Right cardiac atrium (tissue), 5 donors: ENCODE results near the gene ABI3BP. TPM values are rescaled to one million over a fixed set of nuclear protein-coding genes. Genes with fewer than 3 reads are reported as not detected.
A peak's percentile ranks its signal among the peaks of the same experiment; 100 is the strongest.

Source experiments
- ATAC-seq, 2 donors: fragments of 200-7000 bp; cut with Tn5 transposase; one replicate each; pipeline versions ENCODE4 v1.8.0 to v1.9.1; 2020; ENCODE audit warnings: moderate library complexity in 2 of 2, mild to moderate bottlenecking in 1 of 2
- DNase-seq, 3 donors: peaks; one replicate each; pipeline ENCODE4 v3.0.0-alpha.2; 2020
- H3K27ac ChIP-seq: one replicate; pipeline ENCODE4 v1.5.1; 2013; ENCODE audit warnings: mild to moderate bottlenecking, low read length, control low read depth, moderate library complexity
- H3K27me3 ChIP-seq: one replicate; pipeline ENCODE4 v1.6.1; 2013; ENCODE audit not compliant: control insufficient read depth, insufficient read depth
- H3K4me1 ChIP-seq: one replicate; pipeline ENCODE4 v1.6.1; 2013; ENCODE audit warnings: low read length; ENCODE audit not compliant: control insufficient read depth, insufficient read depth
- H3K4me3 ChIP-seq: one replicate; pipeline ENCODE4 v1.5.1; 2013; ENCODE audit warnings: low read length, control low read depth
- H3K9me3 ChIP-seq: one replicate; pipeline ENCODE4 v1.6.1; 2013; ENCODE audit warnings: low read length; ENCODE audit not compliant: control insufficient read depth
- WGBS: extraction: QIAGEN DNeasy Blood & Tissue Kit; methylation state at CpG from one replicate; pipeline ENCODE4 v1.1.7; 2013; 5-methylcytosine and 5-hydroxymethylcytosine counted together
- intact Hi-C, 4 donors: fragments of 100-400 bp; cut with DNase I; formaldehyde crosslinking; loops; one replicate each; pipeline versions ENCODE4 v1.11.0 to v1.14.0; 2022 to 2023
- polyA plus RNA-seq: library from polyadenylated mRNA; stranded (reverse); fragments of 200-250 nt; gene quantifications from one replicate; pipeline ENCODE4 v1.2.3, GENCODE V29; 2013
- total RNA-seq, 4 donors: library from RNA; stranded (reverse); fragmentation: NEBNext Ultra II Directional; extraction: Animal tissue kit (Norgen Biotek cat#: 25700); gene quantifications; one replicate each; pipeline ENCODE4 v1.2.1, GENCODE V29; 2021
- donor health status: healthy with polysubstance abuse.
- donor health status: DM: no; HTN: yes; CAD: no.
- donor health status: DM: no; HTN: no; CAD: no.
- donor health status: DM: no; HTN: yes; CAD: no; lungs with severe emphysema.
- donor health status: DM: yes; HTN: yes; CAD: no.

The ABI3BP gene
- total and polyA plus RNA-seq, 5 donors, result 14.5 to 69.5 (median 49.7) TPM

DNA sequence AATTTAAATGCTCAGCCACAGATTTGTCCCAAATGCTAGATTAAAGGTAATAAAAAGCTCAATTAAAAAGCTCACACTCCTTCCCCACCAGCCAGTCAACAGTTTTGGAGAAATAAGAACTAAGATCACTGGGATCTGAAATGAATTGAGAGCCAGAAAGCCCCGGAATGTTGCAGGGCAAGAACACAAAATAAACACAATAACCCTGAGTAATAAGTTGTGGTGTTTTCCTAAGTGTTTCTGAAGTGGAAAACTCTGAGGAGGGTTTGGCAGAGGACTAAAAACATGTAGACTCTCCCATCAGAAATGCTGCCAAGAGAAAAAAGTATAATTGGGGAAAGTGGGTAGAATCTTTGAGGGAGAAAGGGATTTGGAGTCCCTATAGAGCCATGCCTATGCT is 127.8 kb downstream of the ABI3BP start:
- Histone ChIP-seq H3K4me1 (peaks cover 2% of the 10 kb centered on the region), H3K9me3 (no peaks in the 10 kb centered on the region), H3K4me3 (no peak overlapping the region), H3K27me3 (no peaks in the 10 kb centered on the region), H3K27ac (no peak overlapping the region)
- WGBS, result 49% methylated on average over 1 of the region's 1 CpG
- intact Hi-C loops, result no loop called here
- DNase-seq (no peak), ATAC-seq (peak in 1 of 2 donors; percentile 73)

DNA sequence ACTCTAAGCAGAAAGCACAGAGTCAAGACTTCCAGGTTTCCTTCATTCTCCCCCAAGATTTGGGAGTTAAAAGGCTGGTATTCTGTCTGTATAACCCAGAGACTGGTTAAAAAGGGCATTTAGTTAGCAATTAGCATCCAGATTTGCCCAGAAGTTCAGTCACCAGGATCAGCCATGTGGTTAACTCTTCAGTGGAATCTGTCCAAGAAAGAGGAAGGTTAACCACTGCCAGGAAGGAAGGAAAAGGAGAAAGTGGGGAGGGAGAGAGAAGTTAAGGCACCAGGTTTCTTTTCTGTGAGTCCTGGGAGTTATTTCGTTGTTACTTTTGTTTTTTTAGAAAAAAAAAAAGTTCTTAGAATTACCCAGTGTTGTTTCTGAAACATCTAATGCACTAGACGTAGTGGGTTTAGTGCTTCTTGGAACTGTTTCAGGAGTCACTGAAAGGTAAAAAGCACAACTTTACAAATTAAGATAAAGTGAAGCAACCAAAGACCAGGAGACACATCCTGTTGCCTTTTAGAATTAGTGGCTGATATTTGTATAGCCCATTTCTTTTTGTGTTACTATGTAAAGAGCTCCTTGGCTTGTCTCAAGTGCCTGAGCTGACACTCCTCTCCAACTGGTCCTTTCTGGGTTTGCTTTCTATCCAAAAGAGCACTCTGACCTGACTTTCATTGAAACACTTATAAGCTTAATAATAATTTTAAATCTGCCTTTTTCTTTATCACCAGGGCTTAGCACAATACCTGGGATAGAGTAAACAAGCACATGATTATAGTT is 128.6 kb downstream of the ABI3BP start:
- intact Hi-C loops, result no loop called here
- 48% methylated on average over 2 of the region's 2 CpGs for WGBS
- H3K27ac ChIP-seq, result no peak overlapping the region
- no peaks in the 10 kb centered on the region for H3K27me3 ChIP-seq
- peaks cover 2% of the 10 kb centered on the region for H3K4me1 ChIP-seq
- H3K4me3 ChIP-seq, result no peak overlapping the region
- ATAC-seq (no peak), DNase-seq (no peak)
- H3K9me3 ChIP-seq, result no peaks in the 10 kb centered on the region

DNA sequence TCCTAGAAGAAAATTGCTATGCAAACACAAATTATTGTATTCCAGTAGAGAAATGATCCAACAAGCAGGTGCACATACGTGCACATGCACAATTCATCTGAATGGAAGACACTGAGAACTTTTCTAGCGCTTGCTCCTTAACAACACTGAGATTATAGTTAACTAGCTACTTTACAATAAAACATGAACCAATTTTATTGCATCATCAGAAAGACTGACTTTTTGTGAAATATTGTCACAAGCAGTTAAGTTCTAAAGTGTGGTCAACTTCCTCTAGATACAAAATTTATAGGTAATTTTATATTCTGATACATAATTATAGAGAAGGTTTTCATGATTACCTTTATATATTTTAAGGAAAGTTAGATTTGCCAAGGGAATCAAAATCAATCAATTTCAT is 135.4 kb downstream of the ABI3BP start:
- 93% methylated on average over 2 of the region's 2 CpGs for WGBS
- Histone ChIP-seq H3K9me3 (no peaks in the 10 kb centered on the region), H3K27ac (no peak overlapping the region), H3K27me3 (no peaks in the 10 kb centered on the region), H3K4me3 (no peak overlapping the region), H3K4me1 (no peaks in the 10 kb centered on the region)
- DNase-seq (no peak), ATAC-seq (no peak)
- intact Hi-C loops, result no loop called here

DNA sequence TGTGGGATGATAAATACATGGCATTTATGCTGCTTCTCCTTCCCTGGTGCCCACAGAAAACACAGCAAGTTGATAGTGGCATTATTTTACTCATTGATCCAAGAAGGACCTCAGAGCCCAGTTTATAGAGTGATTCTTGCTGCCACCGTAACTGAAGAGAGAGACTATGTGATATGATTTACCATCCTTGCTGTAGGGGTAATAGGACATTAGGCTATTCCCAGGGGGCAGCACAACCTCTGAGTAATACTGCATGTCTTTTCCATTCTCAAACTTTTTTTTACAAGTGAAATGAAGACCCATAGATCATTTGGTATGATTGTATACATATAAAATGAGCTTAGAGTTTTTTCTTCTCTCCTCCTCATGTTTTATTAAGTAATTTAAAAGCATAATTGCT is 136.4 kb downstream of the ABI3BP start:
- intact Hi-C loops, result no loop called here
- no peaks in the 10 kb centered on the region for H3K9me3 ChIP-seq

DNA sequence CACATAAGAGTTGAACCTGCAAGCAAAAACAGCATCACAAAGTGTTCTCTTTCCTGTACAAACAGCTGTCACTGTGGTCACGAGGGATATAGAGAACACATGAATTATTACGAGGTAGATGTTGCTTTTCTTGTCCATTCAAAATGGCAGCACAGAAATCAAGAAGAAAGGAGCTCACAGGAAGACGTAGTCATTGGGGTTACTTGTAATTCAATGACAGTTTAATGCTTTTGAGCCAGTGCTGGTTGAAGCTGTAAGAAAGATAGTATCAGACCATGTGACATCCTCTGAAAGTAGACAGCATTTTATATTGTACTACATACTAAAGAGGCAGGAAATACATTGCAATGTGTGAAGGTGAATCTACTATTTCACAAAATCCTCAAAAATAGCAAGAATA is 140.4 kb downstream of the ABI3BP start:
- H3K9me3 ChIP-seq, result no peaks in the 10 kb centered on the region
- 67% methylated on average over 3 of the region's 3 CpGs for WGBS
- H3K27ac ChIP-seq, result no peak overlapping the region
- H3K4me3 ChIP-seq, result no peak overlapping the region
- H3K4me1 ChIP-seq, result no peaks in the 10 kb centered on the region
- DNase-seq (no peak), ATAC-seq (no peak)
- H3K27me3 ChIP-seq, result no peaks in the 10 kb centered on the region
- intact Hi-C loops, result no loop called here

More for the DNA sequence above, 136.4 kb downstream of the ABI3BP start:
- Histone ChIP-seq H3K27me3 (no peaks in the 10 kb centered on the region), H3K4me3 (no peak overlapping the region), H3K4me1 (no peaks in the 10 kb centered on the region), H3K27ac (no peak overlapping the region)
- ATAC-seq (no peak), DNase-seq (no peak)
- 90% methylated on average over 1 of the region's 1 CpG for WGBS

DNA sequence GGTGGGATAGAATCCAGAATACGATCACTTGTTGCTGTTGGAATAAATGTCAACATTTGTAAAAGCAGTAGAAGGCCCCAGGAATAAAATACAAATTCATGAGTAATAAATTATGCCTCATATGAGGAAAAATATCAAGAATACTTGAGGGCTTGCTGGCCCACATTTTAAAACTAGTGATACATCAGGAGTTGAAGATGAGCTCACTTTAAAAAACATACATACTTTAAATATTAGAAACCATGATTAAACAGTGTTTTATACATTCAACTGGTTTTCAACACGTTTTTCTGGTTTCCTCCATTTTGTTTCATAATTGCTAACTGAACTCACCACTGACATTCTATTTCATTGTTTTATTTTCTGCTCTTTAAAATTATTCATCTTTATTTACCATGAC is 142.5 kb downstream of the ABI3BP start:
- Histone ChIP-seq H3K9me3 (no peaks in the 10 kb centered on the region), H3K27me3 (no peaks in the 10 kb centered on the region), H3K4me1 (no peaks in the 10 kb centered on the region), H3K27ac (no peak overlapping the region), H3K4me3 (no peak overlapping the region)
- WGBS, result 65% methylated on average over 2 of the region's 2 CpGs
- DNase-seq (no peak), ATAC-seq (no peak)
- intact Hi-C loops, result no loop called here

DNA sequence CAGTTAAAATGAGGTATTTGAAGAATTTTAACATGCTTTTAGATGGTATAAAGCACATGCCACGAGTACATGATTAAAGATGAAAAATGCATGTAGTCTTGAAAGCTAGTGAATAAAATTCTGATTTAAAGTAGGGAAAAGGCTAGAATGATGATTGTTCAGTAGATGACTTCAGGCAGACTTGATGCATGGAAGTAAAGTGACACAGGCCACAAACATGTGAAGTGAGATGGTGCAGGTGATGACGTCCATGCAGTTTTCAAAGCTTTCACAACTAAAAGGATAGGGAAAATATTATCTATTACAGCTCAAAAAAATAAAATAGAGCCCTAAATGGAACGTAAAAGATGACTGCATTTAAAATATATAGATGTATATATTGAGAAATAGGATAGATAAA is 143.1 kb downstream of the ABI3BP start:
- 70% methylated on average over 3 of the region's 3 CpGs for WGBS

DNA sequence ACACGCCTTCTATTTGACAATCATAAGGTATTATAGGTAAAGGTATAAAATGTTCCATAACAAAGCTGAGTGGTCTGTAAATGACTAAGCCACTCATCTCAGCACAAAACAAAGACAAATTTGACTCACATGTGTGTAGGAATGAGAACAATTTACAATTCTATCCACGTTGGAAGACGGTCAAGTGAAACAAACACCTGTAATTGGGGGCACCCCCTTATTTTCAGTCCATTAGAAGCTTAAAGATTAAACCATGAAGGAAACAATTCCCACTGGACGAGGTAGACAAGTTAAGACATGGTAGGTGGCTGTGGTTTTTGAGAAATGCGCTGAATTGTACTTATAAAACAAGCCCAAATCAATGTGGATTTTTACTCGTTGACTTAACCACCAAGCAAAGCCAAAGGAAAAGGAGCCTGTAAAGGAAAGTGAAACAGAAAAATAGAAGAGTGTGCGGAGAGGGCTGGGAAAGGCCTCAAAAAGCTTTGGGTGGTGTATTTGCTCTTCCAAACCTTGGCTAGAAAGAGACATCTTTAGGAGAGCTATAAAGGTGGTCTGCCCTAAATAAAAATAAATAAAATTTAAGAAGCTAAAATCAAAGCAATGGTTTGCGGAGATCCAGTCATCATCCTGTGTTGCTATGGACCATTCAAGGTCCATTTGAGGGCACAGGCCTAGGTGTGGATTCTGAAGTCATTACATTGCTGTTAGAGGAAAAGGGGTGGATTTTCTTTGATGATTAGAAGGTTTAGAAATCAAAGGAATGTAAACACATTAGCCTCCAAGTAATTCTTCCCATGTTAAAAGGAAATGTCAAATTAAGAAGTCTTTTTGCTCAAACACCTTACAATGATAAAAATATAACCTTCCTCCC is 148.9 kb downstream of the ABI3BP start:
- Histone ChIP-seq H3K27ac (no peak overlapping the region), H3K27me3 (no peaks in the 10 kb centered on the region), H3K4me3 (no peak overlapping the region), H3K4me1 (no peaks in the 10 kb centered on the region), H3K9me3 (no peaks in the 10 kb centered on the region)
- no peak for ATAC-seq
- DNase-seq, result no peak
- intact Hi-C loops, result no loop called here
- WGBS, result 83% methylated on average over 8 of the region's 8 CpGs

More for the DNA sequence above, 143.1 kb downstream of the ABI3BP start:
- Histone ChIP-seq H3K4me1 (no peaks in the 10 kb centered on the region), H3K4me3 (no peak overlapping the region), H3K27ac (no peak overlapping the region), H3K27me3 (no peaks in the 10 kb centered on the region), H3K9me3 (no peaks in the 10 kb centered on the region)
- DNase-seq, result no peak
- intact Hi-C loops, result no loop called here
- ATAC-seq, result no peak

DNA sequence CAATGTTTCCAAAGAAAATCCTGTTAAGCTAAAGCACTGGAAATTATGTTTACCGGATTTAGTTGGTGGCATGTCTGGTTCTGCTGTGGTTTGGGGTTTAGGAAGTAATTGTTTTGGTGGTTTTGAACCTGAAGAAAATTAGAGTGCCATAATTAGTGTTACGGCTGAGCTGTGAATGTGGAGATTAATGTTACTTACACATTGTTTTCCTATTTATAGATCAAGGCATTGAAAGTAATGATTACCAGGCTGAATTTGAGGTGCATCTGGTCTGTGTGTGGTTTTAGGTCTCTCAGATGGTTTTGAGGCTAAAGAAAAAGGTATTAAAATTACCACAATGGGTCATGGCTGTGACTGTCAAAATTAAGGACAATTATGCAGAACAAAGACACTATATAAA is 155.1 kb downstream of the ABI3BP start:
- Histone ChIP-seq H3K4me1 (no peaks in the 10 kb centered on the region), H3K27me3 (no peaks in the 10 kb centered on the region), H3K9me3 (no peaks in the 10 kb centered on the region), H3K27ac (no peak overlapping the region), H3K4me3 (no peak overlapping the region)
- DNase-seq, result no peak
- intact Hi-C loops, result no loop called here
- no peak for ATAC-seq
- WGBS, result 74% methylated on average over 2 of the region's 2 CpGs

DNA sequence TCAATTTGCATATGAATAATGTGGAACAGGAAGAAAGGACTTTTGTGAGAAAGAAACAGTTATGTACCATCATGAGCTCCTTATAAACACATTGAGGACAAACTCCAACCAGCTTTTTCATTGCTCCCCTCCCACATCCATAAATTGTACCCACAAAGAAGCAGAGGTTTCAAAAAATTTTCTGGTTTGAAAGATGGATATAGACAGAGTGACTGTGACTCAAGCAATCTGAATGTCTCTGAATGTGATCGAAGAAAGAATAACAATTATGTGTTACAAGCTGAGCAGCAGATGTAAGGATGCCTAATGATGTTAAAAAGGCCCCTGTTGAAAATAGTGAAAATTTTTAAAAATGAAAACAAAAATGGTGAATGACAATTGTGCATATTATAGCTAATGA is 156.6 kb downstream of the ABI3BP start:
- H3K9me3 ChIP-seq, result no peaks in the 10 kb centered on the region
- H3K4me3 ChIP-seq, result no peak overlapping the region
- no peak for ATAC-seq
- no peaks in the 10 kb centered on the region for H3K27me3 ChIP-seq
- no peaks in the 10 kb centered on the region for H3K4me1 ChIP-seq
- DNase-seq, result no peak
- intact Hi-C loops, result no loop called here
- H3K27ac ChIP-seq, result no peak overlapping the region
- WGBS, result 93% methylated on average over 1 of the region's 1 CpG

DNA sequence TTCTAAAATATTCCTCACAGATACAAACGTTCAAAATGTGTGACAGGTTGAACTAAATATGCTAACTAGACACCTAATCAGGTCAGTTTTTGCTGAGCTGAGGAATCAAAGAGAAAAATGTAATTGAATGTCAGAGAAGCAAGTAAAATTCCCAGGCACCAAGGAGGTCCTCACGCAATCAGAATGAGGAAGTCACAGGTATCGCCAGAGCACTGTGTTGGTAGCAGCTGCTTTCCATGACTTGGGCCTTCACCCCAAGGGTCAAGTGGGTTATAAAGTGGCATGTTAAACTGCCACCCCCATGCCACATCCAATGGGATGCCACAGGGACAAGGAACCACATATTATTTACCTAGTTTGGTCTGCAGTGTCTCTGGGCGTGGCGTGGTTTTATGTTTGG is 158.9 kb downstream of the ABI3BP start:
- 89% methylated on average over 5 of the region's 5 CpGs for WGBS
- no peaks in the 10 kb centered on the region for H3K9me3 ChIP-seq
- no peak for ATAC-seq
- no peaks in the 10 kb centered on the region for H3K4me1 ChIP-seq
- no peak overlapping the region for H3K27ac ChIP-seq
- no peak overlapping the region for H3K4me3 ChIP-seq
- no peak for DNase-seq
- intact Hi-C loops, result no loop called here
- no peaks in the 10 kb centered on the region for H3K27me3 ChIP-seq
